Fibroblast of skin of right quadriceps (primary cell): ENCODE data around the gene ADGB.
"Not testable (repeated sequence)": the region's sequence is repeated elsewhere in the genome, so short reads cannot be mapped to it uniquely, and the experiment has no call there.

ENCODE experiments used
- DNase-seq: peaks from one replicate; pipeline ENCODE4 v3.0.0-alpha.2; 2013

Gene ADGB

GRCh38 chr6:146598772-146599405, at the start of gene ADGB:
ADGB (plus strand) TSS chr6:146598972; CDS start chr6:146599041, 69 bp downstream.
- DNase-seq = peak; percentile 44

- peak; percentile 45 for DNase-seq
Measured at GRCh38 chr6:146550911-146551310, 47.9 kb upstream of the ADGB start.

DNA sequence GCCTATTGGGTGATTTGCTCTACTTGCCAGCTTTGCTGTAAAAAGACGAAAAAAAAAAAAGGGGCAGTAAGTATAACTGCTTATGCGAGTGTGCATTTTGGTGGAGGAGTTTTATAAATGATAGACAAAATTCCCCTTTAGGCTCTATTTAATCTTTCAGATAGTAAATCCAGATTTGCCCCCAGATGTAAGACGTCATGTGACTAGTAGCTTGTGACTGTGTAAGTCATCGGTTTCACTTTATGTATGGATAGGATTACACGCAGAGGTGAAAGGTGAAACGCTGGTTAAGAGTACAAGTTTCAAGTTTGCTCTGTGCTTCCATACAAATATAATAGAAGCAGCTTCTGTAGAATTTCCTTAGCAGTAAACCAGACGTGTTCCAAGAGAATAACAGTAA, 47.2 kb upstream of the ADGB start:
- DNase-seq = peak; percentile 7

- no peak for DNase-seq
Measured at GRCh38 chr6:146553377-146554135, 45.2 kb upstream of the ADGB start.

- no peak for DNase-seq
Measured at GRCh38 chr6:146560607-146561006, 38.2 kb upstream of the ADGB start.

- not testable (repeated sequence) for DNase-seq
Measured at GRCh38 chr6:146566661-146567060, 32.1 kb upstream of the ADGB start.

DNA sequence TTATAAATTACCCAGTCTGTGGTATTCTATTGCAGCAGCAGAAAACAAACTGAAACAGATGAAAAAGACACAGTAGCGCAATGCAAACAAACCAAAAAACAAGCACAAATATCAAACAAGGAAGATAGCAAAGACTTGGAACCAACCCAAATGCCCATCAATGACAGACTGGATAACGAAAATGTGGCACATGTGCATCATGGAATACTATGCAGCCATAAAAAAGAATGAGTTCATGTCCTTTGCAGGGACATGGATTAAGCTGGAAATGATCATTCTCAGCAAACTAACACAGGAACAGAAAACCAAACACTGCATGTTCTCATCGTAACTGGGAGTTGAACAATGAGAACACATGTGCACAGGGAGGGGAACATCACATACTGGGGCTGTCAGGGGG, 30.2 kb upstream of the ADGB start:
- not testable (repeated sequence) for DNase-seq

DNA sequence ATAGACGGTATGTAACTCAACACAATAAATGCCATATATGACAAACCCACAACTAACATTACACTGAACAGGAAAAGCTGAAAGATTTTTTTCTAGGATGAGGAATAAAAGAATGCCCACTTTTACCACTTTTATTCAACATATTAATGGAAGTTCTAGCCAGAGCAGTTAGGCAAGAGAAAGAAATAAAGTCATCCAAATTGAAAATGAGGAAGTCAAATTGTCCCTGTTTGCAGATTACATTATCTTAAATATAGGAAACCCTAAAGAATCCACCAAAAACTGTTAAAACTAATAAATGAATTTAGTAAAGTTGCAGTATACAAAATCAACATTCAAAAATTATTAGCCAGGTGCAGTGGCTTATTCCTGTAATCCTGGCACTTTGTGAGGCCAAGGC, 24.6 kb upstream of the ADGB start:
- no peak for DNase-seq

GRCh38 chr6:146578054-146578453, 20.7 kb upstream of the ADGB start:
- DNase-seq = peak; percentile 41

- no peak for DNase-seq
Measured at GRCh38 chr6:146581968-146582367, 16.8 kb upstream of the ADGB start.

DNA sequence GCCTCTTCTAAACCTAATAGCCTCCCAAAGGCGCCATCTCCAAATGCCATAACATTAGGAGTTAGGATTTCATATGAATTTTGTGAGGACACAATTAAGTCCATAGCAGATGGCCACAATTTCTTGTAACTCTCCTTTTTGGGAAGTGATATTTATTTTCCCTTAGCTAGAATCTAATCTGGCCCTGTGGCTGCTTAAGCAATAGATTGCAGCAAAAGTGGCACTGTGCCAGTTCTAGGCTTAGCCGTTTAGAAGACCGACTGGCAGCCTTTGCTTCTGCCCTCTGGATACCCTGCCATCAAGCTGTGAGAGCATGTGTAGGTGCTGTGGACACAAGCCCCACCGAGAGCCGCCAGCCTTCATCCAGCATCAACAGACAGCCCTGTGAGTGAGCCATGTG, 15.9 kb upstream of the ADGB start:
- no peak for DNase-seq

DNA sequence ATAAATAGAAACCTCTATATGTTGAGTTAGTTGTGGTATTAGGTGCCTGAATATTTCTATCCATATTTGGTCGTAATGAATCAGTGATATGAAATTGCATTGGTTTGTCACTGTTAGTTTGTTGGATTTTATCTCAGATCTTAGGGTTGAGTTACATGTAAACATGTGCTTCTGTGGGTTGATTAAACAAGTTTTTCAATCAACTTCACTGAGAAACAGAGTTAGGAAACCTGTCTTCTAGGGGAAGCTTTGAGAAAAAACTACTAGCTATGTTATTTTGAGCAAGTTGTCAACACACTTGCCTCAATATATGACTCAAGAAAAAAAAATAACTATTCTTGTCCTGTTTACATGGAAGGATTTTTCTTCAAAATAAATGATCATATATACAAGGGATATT, 14.8 kb upstream of the ADGB start:
- peak; percentile 39 for DNase-seq

DNA sequence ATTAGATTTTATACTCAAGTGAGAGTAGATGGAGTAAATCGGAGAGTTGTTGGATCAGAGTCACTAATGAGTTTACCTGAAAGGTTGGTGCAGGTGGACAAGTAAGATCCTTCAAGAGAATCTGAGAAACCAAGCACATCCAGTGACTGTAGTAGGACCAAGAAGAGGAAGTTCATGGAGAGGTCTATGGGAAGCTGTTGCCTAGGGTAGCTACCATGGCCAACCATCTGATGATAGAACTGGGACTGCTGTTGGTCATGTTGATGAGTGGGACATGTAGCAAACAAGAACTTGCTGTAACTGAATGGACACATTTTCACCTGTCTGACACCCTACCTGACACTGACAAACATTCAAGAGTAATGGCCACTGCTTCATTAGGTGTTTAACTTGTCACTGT, 11.3 kb upstream of the ADGB start:
- DNase-seq = no peak

DNA sequence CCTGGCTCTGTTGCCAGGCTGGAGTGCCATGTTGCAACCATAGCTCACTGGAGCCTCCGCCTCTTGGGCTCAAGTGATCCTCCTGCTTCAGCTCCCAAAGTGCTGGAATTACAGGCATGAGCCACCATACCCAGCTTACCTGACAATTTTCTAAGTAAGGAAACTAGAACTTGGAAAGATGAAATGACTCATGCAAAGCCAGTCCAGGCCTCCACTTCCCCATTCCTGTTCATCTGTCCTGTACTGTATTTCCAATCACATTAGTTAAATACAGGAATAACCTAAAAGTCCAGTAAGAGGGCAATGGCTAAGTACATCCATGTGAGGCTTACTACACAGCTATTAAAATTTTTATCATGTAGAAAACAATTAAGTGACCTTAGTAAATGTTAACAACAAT, 8.3 kb upstream of the ADGB start:
- DNase-seq = no peak

- no peak for DNase-seq
Measured at GRCh38 chr6:146592451-146592850, 6.3 kb upstream of the ADGB start.

- DNase-seq = no peak
Measured at GRCh38 chr6:146593986-146594385, 4.8 kb upstream of the ADGB start.

DNA sequence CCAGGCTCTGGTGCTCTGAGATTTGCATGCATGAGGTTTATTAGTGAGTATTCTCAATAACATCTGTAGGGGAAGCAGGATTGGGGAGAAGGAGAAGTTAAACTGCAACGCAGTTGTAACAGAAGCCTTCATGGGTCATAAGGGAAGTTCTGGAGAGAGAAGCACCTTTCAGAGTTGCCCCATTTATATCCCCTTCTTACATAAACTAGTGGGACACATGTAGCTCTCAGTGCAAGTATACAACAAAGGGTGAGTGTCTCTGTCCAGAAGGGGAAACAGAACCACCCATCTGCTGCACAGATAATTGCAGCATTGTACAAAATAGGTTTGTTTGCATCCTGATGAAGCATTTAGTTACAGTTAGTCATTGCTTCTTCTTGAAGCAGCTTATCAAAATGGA, 4.3 kb upstream of the ADGB start:
- no peak for DNase-seq

DNA sequence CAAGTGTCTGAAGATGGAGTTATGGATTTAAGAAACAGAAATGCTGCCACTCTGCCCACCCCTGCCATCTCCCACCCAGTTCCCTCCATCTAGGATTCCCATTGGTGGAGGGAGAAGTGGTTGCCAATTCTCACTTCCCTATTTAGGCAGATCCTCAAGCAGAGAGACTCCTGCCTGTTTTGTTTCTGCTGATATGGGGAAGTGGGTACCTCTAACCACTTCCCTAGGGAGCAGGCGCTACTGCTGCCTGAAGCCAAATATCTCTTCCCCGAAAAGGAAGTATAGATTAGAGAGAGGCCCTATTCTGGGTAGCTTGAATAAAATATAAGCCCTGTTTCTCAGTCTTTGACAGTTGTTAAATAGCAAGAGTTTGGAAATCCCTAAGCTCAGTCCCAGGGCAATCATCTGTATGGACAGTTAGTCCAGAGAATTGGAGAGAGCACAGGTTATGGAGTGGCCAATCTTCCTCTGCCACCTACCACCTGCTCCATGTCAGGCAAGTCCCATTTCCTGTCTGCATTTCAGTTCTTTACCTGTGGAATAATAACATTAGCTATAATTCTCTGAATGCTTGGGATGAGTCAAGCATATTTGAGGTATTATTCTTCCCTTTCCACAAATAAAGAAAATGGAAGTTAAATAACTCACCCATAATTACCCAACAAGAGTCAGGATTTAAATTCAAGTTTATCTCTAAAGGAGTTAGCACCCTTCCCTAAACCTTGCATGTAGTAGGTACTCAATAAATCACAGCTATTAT, 2.6 kb upstream of the ADGB start:
- DNase-seq = no peak

GRCh38 chr6:146601352-146601751, 2.6 kb downstream of the ADGB start:
- DNase-seq = no peak

DNA sequence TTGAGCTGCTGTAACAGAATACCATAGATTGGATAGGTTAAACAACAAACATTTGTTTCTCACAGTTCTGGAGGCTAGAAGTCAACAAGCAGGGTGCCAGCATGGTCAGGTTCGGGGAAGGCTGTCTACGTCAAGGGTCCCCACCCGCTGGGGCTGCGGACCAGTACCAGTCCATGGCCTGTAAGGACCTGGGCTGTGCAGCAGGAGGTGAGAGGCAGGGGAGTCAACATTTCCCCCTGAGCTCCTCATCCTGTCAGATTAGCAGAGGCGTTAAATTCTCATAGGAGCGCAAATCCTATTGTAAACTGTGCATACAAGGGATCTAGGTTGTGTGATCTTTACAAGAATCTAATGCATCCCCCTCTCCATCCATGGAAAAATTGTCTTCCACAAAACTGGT, 3.8 kb downstream of the ADGB start:
- no peak for DNase-seq

GRCh38 chr6:146613947-146614346, 15.2 kb downstream of the ADGB start:
- no peak for DNase-seq

DNA sequence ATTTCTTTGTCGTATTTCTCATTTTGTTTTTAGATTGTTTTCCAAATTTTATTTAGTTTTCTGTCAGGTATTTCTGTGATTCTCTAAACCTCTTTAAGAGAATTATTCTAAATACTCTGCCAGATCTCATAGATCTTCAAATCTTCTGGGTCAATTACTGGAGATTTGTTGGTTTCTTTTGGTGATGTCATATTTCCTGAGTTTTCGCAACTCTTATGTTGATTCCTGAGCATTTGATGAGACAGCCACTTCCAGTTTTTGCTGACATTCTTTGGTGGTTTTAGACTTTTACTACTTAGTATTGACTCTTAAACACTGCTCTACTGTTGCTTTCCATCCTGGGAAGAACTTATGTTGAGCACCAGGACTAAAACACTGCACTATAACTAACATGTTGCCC, 21.9 kb downstream of the ADGB start:
- peak; percentile 1 for DNase-seq

- DNase-seq = no peak
Measured at GRCh38 chr6:146628350-146628749, 29.6 kb downstream of the ADGB start.

DNA sequence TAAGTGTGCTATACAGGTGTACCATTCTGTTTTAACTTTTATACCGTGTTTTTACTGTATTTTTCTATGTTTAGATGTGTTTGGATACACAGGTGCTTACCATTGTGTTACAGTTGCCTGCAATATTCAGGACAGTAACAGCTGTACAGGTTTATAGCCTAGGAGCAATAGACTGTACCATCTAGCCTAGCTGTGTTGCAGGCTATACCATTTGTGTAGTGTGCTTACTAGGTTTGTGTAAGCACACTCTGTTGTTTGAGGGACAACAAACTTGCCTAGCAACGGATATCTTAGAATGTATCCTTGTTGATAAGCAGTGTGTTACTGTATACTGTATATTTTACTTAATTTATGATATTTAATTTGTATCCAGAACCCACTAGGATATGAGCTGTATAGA, 35.2 kb downstream of the ADGB start:
- no peak for DNase-seq
